Measurements from ENCODE around the gene ARHGAP22. TPM values are rescaled to one million over a fixed set of nuclear protein-coding genes. Genes with fewer than 3 reads are reported as not detected.

Gene ARHGAP22
- total RNA-seq, 4 donors from 2014 or later = 7.7 to 16.5 (median 14.3) TPM

- no peak for DNase-seq (ENCODE audit: low spot score in 2 of 2)
- H3K4me3 ChIP-seq = no peak overlapping the region
Measured at GRCh38 chr10:48453451-48454301, 151.2 kb downstream of the ARHGAP22 start.

GRCh38 chr10:48452879-48453412 is 151.9 kb downstream of the ARHGAP22 start:
- no peaks in the 10 kb centered on the region for H3K4me1 ChIP-seq
- H3K27ac ChIP-seq = no peak overlapping the region
- H3K27me3 ChIP-seq = no peaks in the 10 kb centered on the region
- H3K9me3 ChIP-seq = no peaks in the 10 kb centered on the region
- WGBS, 2 donors = 66 to 76% methylated on average over 3 to 6 of the region's 6 CpGs
- TF ChIP-seq EP300 (IDR thresholded peaks at IDR 0.05) = no peak
- no peak for TF ChIP-seq CTCF (IDR thresholded peaks at IDR 0.05)
- TF ChIP-seq POLR2A (IDR thresholded peaks at IDR 0.05) = no peak
- no peak overlapping the region for H3K4me3 ChIP-seq
- H3K36me3 ChIP-seq = peaks cover 0 to 13% (median 0%) of the 10 kb centered on the region in 3 donors
- DNase-seq (ENCODE audit: low spot score in 2 of 2) = no peak

More at GRCh38 chr10:48453451-48454301, 151.2 kb downstream of the ARHGAP22 start:
- TF ChIP-seq POLR2A (IDR thresholded peaks at IDR 0.05) (no peak), EP300 (IDR thresholded peaks at IDR 0.05) (no peak), CTCF (IDR thresholded peaks at IDR 0.05) (no peak)
- Histone ChIP-seq H3K27ac (no peak overlapping the region), H3K27me3 (no peaks in the 10 kb centered on the region), H3K9me3 (no peaks in the 10 kb centered on the region), H3K4me1 (no peaks in the 10 kb centered on the region), H3K36me3 (peaks cover 0 to 13% (median 0%) of the 10 kb centered on the region in 3 donors)
- WGBS, 2 donors = 79 to 84% methylated on average over 19 of the region's 19 CpGs

GRCh38 chr10:48451969-48452878 is 152.6 kb downstream of the ARHGAP22 start:
- Histone ChIP-seq H3K27me3 (no peaks in the 10 kb centered on the region), H3K36me3 (peaks cover 0 to 13% (median 0%) of the 10 kb centered on the region in 3 donors), H3K27ac (no peak overlapping the region), H3K4me1 (no peaks in the 10 kb centered on the region), H3K9me3 (no peaks in the 10 kb centered on the region), H3K4me3 (no peak overlapping the region)
- no peak for DNase-seq (ENCODE audit: low spot score in 2 of 2)
- 85 to 86% methylated on average over 14 of the region's 15 CpGs for WGBS, 2 donors
- no peak for TF ChIP-seq EP300 (IDR thresholded peaks at IDR 0.05)
- TF ChIP-seq POLR2A (IDR thresholded peaks at IDR 0.05) = no peak
- TF ChIP-seq CTCF (IDR thresholded peaks at IDR 0.05) = no peak

- H3K27me3 ChIP-seq = no peaks in the 10 kb centered on the region
- TF ChIP-seq EP300 (IDR thresholded peaks at IDR 0.05) = no peak
- TF ChIP-seq POLR2A (IDR thresholded peaks at IDR 0.05) = no peak
- no peak for TF ChIP-seq CTCF (IDR thresholded peaks at IDR 0.05)
- 96% methylated on average over 16 to 23 of the region's 43 CpGs for WGBS, 2 donors
- no peak overlapping the region for H3K27ac ChIP-seq
- H3K36me3 ChIP-seq = peaks cover 0 to 13% (median 0%) of the 10 kb centered on the region in 3 donors
- no peak for DNase-seq (ENCODE audit: low spot score in 2 of 2)
- H3K9me3 ChIP-seq = no peaks in the 10 kb centered on the region
- no peaks in the 10 kb centered on the region for H3K4me1 ChIP-seq
- no peak overlapping the region for H3K4me3 ChIP-seq
Measured at GRCh38 chr10:48450741-48451466, 154.0 kb downstream of the ARHGAP22 start.

All from tibial nerve (tissue), 4 donors.